ENCODE measurements around the gene ABCB4. TPM values are rescaled to one million over a fixed set of nuclear protein-coding genes. Genes with fewer than 3 reads are reported as not detected.

Gene ABCB4
- total RNA-seq, 4 donors from 2014 or later: 0.38 to 0.76 TPM; not detected in 2

DNA sequence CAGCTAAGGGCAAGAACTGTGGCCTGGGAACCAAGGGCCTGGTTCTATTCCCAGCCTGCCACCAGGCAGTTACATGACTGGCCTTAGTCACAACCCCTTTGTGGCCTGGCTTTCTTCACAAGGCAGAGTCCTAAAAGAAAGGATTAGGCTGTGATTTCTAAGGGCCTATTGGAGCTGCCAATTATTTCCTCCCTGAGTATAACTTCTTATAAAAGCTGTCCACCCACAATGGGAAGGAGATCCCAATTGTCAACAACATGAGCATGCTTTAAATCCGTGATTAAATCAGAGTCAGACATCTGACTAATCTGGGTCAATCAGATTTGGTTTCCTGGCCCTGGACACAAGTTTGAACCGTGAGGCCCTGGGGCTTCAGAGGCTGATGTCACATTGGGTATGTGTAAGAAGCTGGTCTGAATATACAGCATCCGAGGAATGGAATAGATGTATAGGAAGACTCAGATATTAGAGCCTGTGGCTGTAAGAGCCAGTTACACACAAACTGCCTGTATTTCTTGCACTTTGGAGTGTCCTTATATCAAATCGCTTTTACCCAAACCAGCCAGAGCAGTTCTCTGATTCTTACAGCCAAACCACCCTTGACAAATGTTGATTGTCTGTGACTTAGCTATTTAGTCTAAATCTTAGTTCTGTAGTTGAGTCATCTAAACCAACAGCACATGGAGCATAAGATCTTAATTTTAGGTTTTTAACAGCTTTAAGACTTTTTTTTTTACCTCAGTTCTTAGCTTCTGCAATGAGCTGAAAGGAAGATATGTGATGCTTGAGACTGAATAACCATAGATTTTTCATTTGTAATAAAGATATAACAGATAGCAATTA is 61.3 kb downstream of the ABCB4 start:
- Histone ChIP-seq H3K4me3 (no peak overlapping the region), H3K4me1 (peaks cover 0 to 32% (median 6%) of the 10 kb centered on the region in 3 donors), H3K27ac (peak overlapping the region; percentile 34 to 63 (median 49)), H3K9me3 (no peaks in the 10 kb centered on the region), H3K27me3 (no peaks in the 10 kb centered on the region), H3K36me3 (no peaks in the 10 kb centered on the region)
- 23 to 33% methylated on average over 4 of the region's 4 CpGs for WGBS, 2 donors
- DNase-seq: no peak
- TF ChIP-seq POLR2A (IDR thresholded peaks at IDR 0.05) (no peak), CTCF (IDR thresholded peaks at IDR 0.05) (no peak)
- intact Hi-C loops (cut with DNase I): no loop called here

GRCh38 chr7:87413029-87413428 is 62.5 kb downstream of the ABCB4 start:
- TF ChIP-seq CTCF (IDR thresholded peaks at IDR 0.05) (no peak), POLR2A (IDR thresholded peaks at IDR 0.05) (no peak)
- peaks cover 0 to 32% (median 6%) of the 10 kb centered on the region in 3 donors for H3K4me1 ChIP-seq
- no peaks in the 10 kb centered on the region for H3K27me3 ChIP-seq
- DNase-seq: no peak
- no peaks in the 10 kb centered on the region for H3K9me3 ChIP-seq
- intact Hi-C loops (cut with DNase I): no loop called here
- peak overlapping the region in 2 of 4 donors; percentile 34 to 55 for H3K27ac ChIP-seq
- WGBS, 2 donors: 86 to 89% methylated on average over 1 of the region's 1 CpG
- no peak overlapping the region for H3K4me3 ChIP-seq
- no peaks in the 10 kb centered on the region for H3K36me3 ChIP-seq

- intact Hi-C loops (cut with DNase I): no loop called here
- H3K27ac ChIP-seq: no peak overlapping the region
- peaks cover 0 to 32% (median 6%) of the 10 kb centered on the region in 3 donors for H3K4me1 ChIP-seq
- H3K27me3 ChIP-seq: no peaks in the 10 kb centered on the region
- TF ChIP-seq POLR2A (IDR thresholded peaks at IDR 0.05) (no peak), CTCF (IDR thresholded peaks at IDR 0.05) (no peak)
- H3K9me3 ChIP-seq: no peaks in the 10 kb centered on the region
- no peaks in the 10 kb centered on the region for H3K36me3 ChIP-seq
- no peak for DNase-seq
- H3K4me3 ChIP-seq: no peak overlapping the region
- 96 to 100% methylated on average over 1 of the region's 1 CpG for WGBS, 2 donors
These were observed 64.3 kb downstream of the ABCB4 start for GRCh38 chr7:87411186-87411585.

DNA sequence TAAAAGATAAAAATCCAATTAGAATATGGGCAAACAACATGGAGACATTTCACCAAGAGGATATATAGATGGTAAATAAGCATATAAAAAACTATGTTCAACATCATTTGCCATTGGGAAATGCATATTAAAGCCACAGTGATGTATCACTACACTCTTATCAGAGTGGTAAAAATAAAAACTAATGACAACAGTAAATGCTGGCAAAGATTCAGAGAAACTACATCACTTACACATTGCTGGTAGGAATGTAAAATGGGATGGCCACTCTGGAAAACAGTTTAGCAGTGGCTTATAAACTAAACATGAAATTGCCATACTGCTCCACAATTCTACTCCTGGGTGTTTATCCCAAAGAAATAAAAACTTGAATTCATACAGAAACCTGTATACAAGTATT is 70.8 kb downstream of the ABCB4 start:
- no peaks in the 10 kb centered on the region for H3K9me3 ChIP-seq
- DNase-seq: no peak
- TF ChIP-seq POLR2A (IDR thresholded peaks at IDR 0.05) (no peak), CTCF (IDR thresholded peaks at IDR 0.05) (no peak)
- H3K27me3 ChIP-seq: no peaks in the 10 kb centered on the region
- H3K36me3 ChIP-seq: no peaks in the 10 kb centered on the region
- H3K27ac ChIP-seq: no peak overlapping the region
- H3K4me3 ChIP-seq: no peak overlapping the region
- H3K4me1 ChIP-seq: no peaks in the 10 kb centered on the region
- intact Hi-C loops (cut with DNase I): no loop called here

DNA sequence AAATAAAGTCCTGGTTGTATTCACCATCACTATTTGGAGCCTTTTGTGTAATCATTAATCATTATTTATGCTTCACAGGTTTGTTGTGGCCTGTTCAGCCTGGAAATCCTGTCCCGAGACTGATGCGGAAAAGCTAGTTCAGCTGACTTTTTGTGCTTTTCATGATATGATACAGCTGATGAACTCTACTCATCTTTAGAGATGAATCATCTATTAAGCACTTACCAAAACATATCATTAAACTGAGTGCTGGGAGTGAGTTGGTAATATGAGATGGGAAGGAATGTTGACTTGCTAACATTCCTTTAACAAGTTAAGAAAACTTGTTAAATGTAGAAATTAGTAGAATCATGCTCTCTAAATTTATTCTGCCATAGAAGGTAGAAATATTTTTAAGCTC is 77.0 kb downstream of the ABCB4 start:
- DNase-seq: no peak
- TF ChIP-seq CTCF (IDR thresholded peaks at IDR 0.05): no peak
- no peaks in the 10 kb centered on the region for H3K4me1 ChIP-seq
- intact Hi-C loops (cut with DNase I): no loop called here
- 62 to 75% methylated on average over 2 of the region's 2 CpGs for WGBS, 2 donors
- H3K27me3 ChIP-seq: no peaks in the 10 kb centered on the region
- H3K9me3 ChIP-seq: no peaks in the 10 kb centered on the region
- peaks cover 0 to 57% (median 0%) of the 10 kb centered on the region in 3 donors for H3K36me3 ChIP-seq
- H3K27ac ChIP-seq: no peak overlapping the region
- H3K4me3 ChIP-seq: no peak overlapping the region
